CD4-positive, alpha-beta T cell treated with Interleukin-15 for 4 hours (primary cell): ENCODE data around the gene RAB8A.

Source experiments
- DNase-seq: peaks from one replicate; pipeline ENCODE4 v3.0.0-alpha.2; 2020; ENCODE audit warnings: low spot score

RAB8A gene

GRCh38 chr19:16111160-16111908, at the start of gene RAB8A:
Gene RAB8A (plus strand): TSS chr19:16111889. CDS start chr19:16111902, 13 bp downstream.
- peak; percentile 99 for DNase-seq

DNA sequence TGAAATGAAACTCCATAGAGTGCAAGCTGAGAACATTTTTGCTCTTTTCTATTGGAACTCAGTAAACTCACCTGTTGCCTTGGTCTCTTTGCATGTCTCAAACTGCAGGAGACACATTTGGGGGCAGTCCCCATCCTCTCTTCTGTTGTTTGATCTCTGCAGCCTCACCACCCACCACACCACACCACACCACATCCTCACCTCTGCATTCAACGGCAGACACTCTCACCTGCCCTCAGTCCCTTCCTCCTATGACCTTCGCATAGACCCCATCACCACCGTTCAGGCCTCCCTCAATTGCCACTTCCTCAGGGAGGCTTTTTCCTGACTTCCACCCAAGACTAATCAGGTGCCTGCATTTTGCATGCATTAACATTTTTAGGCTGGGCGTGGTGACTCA, 49.7 kb upstream of the RAB8A start:
- no peak for DNase-seq

DNA sequence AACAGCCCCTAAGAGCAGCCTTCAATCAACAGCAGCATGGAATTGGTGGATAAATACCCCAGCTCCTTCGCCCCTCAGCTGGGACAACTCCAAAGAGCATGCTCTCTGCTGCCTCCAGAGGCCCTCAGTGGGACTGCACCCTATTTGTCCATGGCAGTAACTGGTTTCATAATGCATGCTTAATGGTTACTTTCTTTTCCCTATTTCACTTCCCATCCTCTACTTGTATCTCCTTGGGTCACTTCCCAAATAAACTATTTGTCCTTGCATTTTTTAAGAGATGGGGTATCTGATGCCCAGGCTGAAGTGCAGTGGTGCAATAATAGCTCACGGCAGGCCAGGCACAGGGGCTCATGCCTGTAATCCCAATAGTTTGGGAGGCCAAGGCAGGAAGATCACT, 48.9 kb upstream of the RAB8A start:
- DNase-seq, result peak; percentile 76

DNA sequence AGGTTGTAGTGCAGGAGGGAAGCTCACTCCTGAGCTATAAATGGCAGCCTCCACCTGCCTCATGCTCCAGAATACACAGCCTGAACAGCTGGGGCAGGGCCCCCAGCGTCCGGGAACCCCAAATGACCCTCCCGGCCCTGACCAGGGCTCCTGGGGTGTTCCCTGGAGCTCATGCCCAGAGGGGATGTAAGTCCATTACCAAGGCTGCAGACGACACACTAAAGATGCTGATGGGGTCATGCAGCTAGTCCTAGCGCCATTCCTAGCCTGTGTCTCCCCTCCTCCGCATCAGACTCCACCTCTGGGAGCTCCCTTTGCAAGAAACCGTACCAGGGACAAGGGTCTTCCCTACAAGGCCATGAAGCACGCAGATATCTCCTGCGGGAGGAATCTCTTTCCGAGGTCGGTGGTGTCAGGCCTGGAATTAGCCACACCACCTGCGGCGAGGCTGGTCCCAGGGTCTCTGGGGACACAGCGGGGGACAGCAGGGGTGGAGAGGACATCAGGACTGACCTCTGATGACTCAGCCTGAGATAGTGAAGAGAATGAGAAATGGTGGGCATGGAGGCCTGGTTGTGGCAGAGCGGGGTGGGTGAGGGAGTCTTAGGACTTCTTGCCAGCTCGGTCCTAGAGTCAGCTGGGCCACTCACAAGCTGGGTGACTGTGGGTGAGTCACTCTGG, 47.3 kb upstream of the RAB8A start:
- no peak for DNase-seq

GRCh38 chr19:16066611-16067104, 45.0 kb upstream of the RAB8A start:
- DNase-seq, result peak; percentile 70

GRCh38 chr19:16067205-16067938, 44.3 kb upstream of the RAB8A start:
- DNase-seq, result no peak

DNA sequence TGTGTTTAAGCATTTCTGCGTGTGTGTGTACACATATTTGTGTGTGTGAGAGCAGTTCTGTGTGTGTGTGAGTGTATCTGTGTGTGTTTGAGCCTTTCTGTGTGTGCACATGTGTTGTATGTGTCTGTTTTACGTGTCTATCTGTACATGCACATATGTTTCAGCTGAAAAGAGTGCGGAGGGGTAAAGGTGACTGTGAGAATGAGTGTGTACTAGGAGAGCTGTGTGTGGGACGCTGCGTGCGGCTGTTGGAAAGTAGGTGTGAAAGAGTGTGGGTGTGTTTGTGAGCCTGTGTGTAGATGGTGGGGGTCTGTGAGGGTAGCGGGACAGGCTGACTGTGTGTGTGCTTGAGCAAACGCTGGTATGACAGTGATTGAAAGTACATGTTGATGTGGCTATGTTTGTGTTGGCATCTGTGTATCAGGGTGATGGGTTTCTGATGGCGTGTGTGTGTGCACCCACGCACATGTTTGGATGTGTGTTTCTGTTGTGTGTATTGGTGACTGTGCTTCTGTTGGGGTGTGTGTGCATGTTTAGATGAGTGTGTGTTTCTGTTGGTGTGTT, 42.9 kb upstream of the RAB8A start:
- no peak for DNase-seq

DNA sequence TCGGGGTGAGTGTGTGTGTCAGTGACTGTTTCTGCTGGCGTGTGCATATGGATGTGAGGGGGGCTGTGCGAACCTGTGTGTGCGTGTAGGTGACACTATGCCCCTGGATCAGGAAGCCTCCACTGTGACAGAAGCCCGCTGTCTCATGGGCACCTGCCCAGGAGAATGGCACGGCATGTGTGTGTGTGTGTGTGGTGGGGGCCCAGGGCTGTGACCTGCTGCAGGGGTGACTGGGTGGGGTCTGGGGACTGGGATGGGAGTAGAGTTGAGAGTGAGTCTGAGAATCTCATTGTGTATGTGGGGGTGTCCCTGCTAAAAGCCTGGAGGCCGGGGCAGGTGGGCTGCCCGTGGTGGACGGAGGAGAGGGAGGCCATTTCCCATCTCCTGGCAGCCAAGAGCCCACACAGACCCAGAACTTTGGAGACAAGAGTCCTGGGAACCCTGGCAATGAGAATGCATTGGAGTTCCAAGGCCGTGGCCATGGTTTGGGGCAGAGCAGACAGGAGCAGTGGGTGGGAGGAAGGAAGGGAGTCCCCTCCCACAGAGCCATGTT, 41.8 kb upstream of the RAB8A start:
- DNase-seq, result no peak

GRCh38 chr19:16070366-16070990, 41.2 kb upstream of the RAB8A start:
- peak; percentile 93 for DNase-seq

DNA sequence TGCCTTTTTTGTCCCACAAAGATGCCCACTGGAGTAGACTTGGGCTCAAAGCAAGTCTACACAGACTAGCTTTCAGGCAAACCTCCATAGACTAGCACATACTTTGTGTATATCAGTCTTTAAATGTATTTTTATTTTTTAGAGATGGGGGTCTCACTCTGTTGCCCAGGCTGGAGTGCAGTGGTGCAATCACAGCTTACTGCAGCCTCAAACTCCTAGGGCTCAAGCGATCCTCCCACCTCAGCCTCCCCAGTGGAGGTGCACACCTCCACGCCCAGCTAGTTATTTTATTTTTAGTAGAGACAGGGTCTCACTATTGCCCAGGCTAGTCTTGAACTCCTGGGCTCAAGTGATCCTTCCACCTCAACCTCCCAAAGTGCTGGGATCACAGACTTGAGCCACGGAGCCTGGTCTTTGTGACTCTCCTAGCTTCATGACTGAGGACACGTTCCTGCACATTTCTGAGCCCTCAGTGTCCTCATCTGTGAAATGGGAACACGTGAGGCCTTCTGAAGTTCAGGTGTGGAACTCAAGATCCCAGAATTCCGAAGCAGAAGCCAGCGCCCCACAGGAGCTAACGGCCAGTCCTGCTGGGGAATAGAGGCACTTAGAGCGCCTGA, 40.5 kb upstream of the RAB8A start:
- no peak for DNase-seq

- DNase-seq, result no peak
Observed at GRCh38 chr19:16073481-16073880, 38.2 kb upstream of the RAB8A start.

DNA sequence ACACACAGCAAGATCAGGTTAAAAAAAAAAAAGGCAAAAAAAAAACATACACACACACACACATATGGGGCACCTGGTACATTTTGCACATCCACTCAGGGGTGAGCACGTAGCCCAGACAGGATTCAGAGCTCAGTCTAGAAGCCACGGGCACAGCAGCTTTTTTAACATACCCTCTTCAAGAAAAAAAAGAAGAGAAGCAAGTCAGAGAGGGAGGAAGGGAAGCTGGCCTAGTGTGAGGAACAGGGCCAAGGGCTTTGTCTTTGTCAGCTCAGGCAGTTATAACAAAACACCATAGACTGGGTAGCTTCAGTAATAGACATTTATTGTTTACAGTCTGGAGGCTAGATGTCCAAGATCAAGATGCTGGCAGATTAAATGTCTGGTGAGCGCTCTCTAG, 37.7 kb upstream of the RAB8A start:
- DNase-seq, result no peak

DNA sequence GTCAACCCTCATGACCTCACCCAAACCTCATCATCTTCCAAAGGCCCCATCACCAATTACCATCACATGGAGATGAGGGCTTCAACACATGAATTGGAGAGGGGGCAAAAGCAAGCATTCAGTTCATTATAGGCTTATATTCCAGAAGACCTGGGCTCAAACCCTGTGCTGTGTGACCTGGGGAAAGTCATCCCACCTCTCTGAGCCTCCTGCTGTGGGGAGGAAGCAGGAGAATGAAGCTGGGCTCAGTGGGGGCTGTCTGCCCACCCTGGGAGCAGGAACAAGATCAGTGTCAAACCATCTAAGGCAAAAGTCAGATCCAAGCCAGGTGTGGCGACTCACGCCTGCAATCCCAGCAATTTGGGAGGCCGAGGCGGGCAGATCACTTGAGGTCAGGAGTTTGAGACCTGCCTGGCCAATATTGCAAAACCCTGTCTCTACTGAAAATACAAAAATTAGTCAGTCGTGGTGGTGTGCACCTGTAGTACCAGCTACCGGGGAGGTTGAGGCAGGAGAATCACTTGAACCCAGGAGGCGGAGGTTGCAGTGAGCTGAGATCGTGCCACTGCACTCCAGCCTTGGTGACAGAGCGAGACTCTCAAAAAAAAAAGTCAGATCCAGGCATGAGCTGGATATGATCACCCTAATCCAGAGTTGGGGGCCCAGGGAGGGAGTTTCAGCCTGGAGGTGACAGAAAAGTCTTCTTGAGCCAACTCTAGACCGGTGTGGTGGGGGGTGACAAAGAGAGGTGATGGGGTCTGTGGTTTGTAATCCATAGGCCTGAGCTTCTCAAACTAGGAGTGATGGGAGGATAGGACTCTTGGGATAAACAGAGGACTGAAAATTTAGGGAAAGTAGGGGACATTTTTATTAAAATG, 37.0 kb upstream of the RAB8A start:
- DNase-seq, result no peak

- DNase-seq, result no peak
Observed at GRCh38 chr19:16075430-16076153, 36.1 kb upstream of the RAB8A start.

DNA sequence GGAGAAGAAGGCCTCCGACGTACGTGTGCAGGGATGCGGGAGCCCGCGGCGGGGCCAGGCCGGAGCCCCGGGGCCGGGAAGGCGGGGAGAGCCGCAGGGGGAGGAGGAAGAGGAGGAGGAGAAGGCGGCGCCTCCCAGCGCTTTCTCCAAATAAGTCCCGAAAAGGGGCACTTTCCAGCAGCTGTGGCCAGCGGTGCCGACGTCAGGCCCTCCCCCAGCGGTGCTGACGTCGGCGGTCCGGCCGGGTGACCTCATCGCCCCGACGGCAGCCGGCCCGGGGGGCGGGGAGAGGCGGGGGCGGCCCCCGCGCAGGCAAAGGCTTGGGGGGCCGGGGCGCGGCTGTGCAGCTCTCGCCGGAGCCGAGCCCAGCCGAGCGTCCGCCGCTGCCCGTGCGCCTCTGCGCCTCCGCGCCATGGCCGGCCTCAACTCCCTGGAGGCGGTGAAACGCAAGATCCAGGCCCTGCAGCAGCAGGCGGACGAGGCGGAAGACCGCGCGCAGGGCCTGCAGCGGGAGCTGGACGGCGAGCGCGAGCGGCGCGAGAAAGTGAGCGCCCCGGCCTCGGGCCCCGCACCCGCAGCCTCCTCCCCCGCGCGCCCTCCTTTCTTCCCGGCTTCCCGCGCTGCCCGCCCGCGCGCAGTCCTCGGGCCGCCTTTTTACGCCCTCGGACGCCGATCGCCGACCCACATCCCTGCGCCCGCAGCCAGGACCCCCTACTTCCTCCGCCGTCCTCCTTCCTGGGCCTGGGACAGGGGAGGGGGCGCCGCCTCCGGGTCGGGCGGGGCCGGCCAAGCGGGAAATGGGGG, 35.3 kb upstream of the RAB8A start, which contains the start of gene TPM4:
TSS of gene TPM4 (plus strand) at position 342 of the 804 bp plus-strand sequence. CDS start at position 413, 71 bp downstream.
- DNase-seq, result peak; percentile 81

- no peak for DNase-seq
Observed at GRCh38 chr19:16076958-16077611, 34.6 kb upstream of the RAB8A start.

DNA sequence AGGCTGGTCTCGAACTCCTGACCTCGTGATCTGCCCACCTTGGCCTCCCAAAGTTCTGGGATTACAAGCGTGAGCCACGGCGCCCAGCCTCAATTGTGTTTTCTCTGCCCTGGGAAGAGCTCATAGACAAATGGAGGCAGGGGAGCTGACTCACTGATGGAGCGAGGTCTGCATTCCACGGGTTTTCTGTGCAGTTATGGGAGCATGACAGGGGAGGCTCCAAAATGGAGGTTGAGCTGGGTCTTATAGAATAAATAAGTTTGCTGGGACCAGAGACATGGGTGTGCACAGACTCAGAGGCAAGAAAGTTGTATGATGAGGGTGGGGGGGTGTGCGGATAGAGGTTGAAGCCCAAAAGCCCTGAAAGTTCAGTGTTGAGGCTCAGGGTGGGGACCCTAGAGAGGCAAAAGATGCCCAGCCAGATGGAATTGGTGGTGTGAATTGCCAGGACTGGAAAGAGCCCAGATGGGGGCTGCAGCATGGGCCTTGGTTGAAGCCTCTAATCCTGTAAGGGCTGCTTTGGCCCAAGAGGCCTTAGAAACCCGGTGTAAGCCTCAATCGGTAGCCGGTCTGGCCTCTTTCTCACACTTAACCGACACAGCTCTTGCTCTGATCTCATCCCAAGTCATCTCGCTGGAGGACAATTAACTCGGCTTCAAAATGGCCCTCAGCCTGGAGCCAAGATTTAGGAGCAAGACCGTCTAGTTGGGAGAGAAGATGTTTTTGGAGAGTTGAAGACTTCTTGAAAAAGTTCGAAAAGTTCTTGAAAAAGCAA, 33.5 kb upstream of the RAB8A start:
- no peak for DNase-seq
